COR-L47 (cell line): Measurements from ENCODE around the gene RAB2B.
"Not testable (repeated sequence)": the region's sequence is repeated elsewhere in the genome, so short reads cannot be mapped to it uniquely, and the experiment has no call there.

Source experiments
- DNase-seq: peaks from one replicate; lab custom pipeline; 2025; lab: John Stamatoyannopoulos, UW

RAB2B gene

GRCh38 chr14:21486640-21487087 lies 9.9 kb upstream of the RAB2B start:
- no peak for DNase-seq

DNA sequence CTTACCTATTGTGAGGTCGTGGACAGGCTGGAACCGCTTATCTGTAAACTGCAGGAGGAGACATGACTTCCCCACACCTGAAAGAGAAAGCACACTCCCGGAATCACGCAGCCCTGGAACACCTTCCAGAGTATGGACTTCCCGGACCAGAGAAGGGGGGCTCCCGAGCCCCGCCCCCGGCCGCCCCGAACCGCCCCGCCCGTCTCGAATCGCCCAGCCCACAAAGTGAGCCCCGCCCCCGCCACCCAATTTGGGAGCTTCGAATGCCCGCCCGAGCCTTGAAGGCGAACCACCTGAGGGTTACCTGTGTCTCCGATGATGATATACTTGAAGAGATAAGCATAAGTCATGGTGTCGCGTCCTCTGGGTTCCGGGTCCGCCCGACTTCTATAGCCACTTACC lies 235 bp downstream of the RAB2B start:
- DNase-seq, result peak; percentile 57

DNA sequence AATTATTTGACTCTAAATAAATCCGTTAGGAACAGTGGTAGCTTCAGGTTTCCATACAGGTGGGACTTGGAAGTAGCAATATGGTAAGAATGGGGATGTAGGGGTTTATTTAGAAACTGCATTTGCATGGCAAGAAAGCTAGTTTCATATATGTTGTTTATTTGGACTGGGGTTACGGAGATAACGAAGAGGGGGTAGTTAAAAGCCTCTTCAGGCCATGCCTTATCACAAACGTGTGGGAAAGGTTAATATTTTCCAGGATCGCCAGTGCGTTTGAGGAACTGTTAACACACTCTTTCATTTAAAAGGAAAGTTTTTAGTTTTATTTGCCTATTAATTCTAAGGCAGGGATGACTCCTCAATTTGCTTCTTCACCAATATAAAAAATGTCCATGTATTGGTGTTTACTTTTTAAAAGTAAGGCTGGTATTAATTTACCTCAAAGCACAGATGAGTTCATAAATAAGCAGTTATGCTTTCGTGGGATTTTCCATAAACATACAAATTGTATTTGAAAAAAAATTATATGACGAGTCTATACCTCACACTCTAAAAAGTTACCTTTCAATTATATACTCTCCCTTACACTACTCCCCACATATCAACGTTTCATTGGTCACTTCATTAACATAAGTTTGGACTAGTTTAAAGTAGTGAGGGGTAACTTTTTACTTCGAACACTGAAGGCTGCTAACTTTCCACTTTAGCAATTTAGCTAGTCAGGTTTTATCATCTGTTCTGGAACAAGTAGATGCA lies 814 bp downstream of the RAB2B start:
- no peak for DNase-seq

DNA sequence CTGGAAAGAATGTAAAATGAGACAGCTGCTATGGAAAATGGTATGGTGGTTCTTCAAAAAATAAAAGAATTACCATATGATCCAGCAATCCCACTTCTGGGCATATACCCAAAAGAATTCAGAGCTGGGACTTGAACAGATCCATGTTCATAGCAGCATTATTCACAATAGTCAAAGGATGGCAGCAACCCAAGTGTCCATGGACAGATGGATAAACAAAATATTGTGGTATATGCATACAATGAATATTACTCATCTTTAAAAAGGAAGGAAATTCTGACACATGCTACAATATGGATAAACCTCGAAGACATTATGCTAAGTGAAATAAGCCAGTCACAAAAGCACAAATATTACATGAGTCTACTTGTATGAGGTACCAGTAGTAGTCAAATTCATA lies 9.1 kb downstream of the RAB2B start:
- no peak for DNase-seq

- DNase-seq, result peak; percentile 99
Measured at GRCh38 chr14:21455912-21456667, 20.7 kb downstream of the RAB2B start, which contains the start of gene CHD8. Gene CHD8, minus strand, starts transcription at chr14:21456123. Its CDS starts 24,480 bp downstream, at chr14:21431643.

GRCh38 chr14:21455592-21455911 lies 21.2 kb downstream of the RAB2B start:
- peak; percentile 14 for DNase-seq

DNA sequence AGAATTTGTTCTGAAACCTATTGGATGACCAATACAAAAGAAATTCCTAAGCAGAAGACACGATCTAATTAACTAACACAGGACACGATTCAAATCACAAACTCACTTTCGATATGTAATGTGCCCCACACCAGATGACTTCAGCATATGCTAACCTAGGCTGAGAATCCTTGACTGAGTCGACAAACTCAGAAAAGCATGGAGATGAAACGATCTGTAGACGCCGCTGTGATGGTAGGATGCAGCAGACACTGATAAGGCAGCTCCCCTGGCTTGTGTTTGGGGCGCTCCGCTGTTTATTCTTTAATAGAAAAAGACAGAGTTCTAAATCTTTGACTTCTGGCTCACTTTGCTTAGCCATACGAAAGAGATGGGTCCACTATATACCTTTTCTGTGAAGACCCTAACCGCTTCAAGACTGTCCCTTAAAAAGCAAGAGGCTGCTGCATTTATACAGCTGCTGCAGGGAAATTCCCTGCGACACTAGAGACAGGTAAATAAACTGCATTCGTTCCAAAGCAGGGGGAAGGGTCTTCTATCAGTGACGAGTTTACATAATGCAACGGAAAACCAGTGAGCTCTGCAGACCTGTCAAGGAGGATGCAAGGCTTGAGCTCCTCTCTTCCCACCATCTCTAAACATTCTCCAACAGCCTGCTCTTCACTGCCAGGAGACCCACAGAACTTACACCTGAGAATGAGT lies 21.8 kb downstream of the RAB2B start:
- DNase-seq, result peak; percentile 3

- no peak for DNase-seq
Measured at GRCh38 chr14:21449899-21450216, 26.9 kb downstream of the RAB2B start.

- DNase-seq, result not testable (repeated sequence)
Measured at GRCh38 chr14:21442657-21443056, 34.1 kb downstream of the RAB2B start.

DNA sequence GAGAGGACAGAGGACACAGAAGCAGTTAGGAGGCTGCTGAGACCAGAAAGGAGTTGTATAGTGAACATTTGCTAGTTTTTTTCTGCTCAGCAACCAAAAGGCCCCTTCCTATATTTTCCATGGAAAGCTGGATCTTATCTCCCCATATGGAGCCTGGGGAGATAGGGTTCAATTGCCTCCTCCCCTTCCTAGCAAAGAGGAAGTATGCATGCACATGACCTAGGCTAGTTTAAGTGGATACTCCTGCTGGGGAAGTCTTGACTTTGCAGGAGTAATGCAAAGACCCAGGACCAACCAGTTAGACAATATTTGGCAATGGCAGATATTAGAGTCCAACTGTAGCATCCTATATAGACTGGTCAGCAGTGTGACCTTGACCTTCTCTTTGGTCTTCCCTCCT lies 35.9 kb downstream of the RAB2B start:
- no peak for DNase-seq

GRCh38 chr14:21437063-21437901 lies 39.5 kb downstream of the RAB2B start:
- DNase-seq, result peak; percentile 98

DNA sequence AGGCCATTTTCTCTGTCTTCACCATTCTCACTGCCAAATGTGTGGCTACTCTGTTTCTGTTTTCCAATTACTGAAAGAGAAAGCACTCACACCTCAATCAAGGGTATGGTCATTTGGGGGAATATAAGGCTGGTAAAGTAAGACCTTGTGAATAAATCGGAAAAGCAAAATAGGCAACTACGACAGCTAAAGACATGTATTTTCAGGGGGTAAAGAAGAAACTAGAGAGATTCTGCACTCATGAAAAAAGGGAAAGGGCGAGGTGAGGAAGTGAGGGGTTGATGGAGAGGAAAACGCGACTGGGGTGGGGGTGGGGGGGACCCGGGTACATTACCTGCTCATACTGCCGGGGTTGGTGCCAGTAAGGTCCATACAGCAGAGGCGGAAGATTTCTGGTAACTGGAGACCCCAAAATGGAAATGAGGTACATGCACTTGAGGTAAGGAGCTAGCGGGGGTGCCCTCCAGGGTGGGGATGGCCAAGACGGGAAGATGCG lies 40.1 kb downstream of the RAB2B start:
- no peak for DNase-seq

DNA sequence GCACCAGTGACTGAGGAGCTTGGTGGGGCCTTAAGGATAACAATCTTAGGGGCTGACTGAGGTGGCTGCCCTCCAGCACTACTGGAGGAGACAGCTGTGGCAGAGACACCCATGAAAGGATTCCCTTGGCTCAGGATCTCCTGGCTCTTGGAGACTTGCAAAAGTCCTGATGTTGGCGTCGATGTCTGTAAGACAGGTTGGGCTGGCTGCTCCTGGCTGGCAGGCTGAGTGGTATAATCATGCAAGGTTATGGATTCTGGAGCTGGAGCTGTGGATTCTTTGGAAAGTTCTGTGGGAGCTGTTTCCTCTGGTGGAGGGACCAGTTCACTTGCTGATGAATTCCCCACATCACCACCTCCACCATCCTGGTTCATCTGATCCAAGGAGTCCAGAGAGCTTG lies 45.6 kb downstream of the RAB2B start:
- no peak for DNase-seq

DNA sequence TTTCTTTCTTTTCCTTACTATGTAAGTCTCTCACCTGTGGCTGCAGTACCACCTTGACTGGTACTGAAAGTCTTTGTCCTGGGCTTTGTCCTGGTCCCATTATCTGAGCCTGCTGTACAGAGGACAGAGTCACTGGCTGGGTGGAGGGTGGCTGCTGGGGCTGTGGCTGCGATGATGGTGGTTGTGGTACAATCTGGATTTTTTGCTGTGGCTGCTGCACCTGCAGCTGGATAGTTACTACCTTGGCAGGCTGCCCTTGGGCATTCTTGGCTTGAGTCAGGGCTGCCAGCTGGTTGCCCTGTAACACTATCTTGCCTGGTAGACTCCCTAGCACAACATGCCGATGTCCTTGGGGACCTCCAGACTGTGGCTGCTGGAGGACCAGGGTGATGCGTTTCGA lies 47.8 kb downstream of the RAB2B start:
- no peak for DNase-seq

DNA sequence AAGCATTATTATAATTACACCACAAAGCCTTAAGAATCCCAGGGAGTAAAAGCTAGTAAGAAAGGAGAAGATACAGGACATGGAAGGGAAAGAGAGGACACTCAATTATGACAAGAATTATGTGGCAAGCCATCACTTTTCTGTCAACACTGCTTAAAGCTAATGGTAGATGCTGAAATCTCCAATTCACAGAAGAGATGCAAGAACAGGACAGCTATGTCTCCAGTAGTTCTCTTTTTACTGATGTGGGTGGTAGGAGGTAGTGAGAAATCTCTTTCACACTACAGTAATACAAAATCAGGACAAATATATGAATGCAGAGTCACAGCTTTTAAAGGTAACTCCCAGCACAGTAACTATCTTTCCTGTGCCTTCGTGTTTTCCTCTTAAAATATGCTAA lies 50.1 kb downstream of the RAB2B start:
- no peak for DNase-seq

- no peak for DNase-seq
Measured at GRCh38 chr14:21419528-21419927, 57.2 kb downstream of the RAB2B start.

- DNase-seq, result no peak
Measured at GRCh38 chr14:21415329-21415728, 61.4 kb downstream of the RAB2B start.

DNA sequence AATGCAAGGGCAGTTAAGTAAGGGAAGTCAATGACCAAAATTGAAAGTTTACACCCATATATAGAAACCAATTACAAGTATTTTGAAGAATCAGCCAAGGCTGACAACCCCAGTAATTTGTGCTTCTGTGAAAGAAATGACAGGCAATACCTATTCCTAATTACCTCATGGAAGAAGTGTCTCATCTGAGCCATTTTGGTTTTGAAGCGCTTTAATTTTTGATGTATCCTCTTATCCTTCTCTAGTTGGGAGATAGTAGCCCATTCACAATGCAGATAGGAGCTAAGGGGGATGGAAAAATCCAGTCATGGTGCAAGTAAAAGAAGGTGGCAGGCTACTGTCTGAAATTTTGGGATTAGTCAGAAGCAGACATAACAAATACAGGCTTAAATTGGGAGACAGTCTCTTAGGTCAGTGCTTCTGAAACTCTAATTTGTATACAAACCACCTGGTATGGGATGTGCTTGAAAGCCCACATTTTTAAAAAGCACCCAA lies 62.6 kb downstream of the RAB2B start:
- no peak for DNase-seq
